HepG2 (cell line): ENCODE measurements around the gene CPSF4. TPM values are rescaled to one million over a fixed set of nuclear protein-coding genes. Genes with fewer than 3 reads are reported as not detected.

ENCODE experiments used
- AKNA ChIP-seq: sonication (generic); formaldehyde crosslinking; IDR thresholded peaks from 2 replicates; pipeline ENCODE4 v1.4.0; 2020; ENCODE audit warnings: missing genetic modification reagents, borderline replicate concordance
- CBFB ChIP-seq: sonication (generic); formaldehyde crosslinking; IDR thresholded peaks from 2 replicates; pipeline ENCODE4 v1.4.0; 2020; ENCODE audit warnings: missing genetic modification reagents
- CREB1 ChIP-seq, 2 experiments: fragments of 450-650 bp in 1 of 2; IDR thresholded peaks; 2 replicates each; pipeline ENCODE4 v1.6.1; 2016 to 2017; ENCODE audit warnings: control low read depth in 1 of 2, mild to moderate bottlenecking in 1 of 2, missing compliant biosample characterization in 1 of 2, missing genetic modification characterization in 1 of 2
- EHMT2 ChIP-seq: fragments of 200-600 bp; sonication (generic); IDR thresholded peaks from 2 replicates; pipeline ENCODE4 v1.7.0; 2017; ENCODE audit warnings: antibody characterized with exemption, low read depth, low read length, borderline replicate concordance
- FOXA1 ChIP-seq, 2 experiments: fragments of 450-650 bp in 1 of 2; sonication (generic) in 1 of 2; formaldehyde crosslinking in 1 of 2; IDR thresholded peaks; 2 replicates each; pipeline versions ENCODE4 v1.4.0 to v1.6.1; 2016 to 2020; ENCODE audit warnings: missing genetic modification reagents in 1 of 2
- PAF1 ChIP-seq: IDR thresholded peaks from 2 replicates; pipeline ENCODE4 v1.6.1; 2016; ENCODE audit warnings: missing genetic modification reagents, missing compliant biosample characterization
- TRIM24 ChIP-seq: sonication (generic); formaldehyde crosslinking; IDR thresholded peaks from 2 replicates; pipeline ENCODE4 v1.8.0; 2022; ENCODE audit warnings: mild to moderate bottlenecking, missing genetic modification reagents
- ZBTB34 ChIP-seq: sonication (generic); formaldehyde crosslinking; IDR thresholded peaks from 2 replicates; pipeline ENCODE4 v1.8.0; 2022; ENCODE audit warnings: mild to moderate bottlenecking, missing genetic modification reagents
- ZBTB49 ChIP-seq: sonication (generic); formaldehyde crosslinking; IDR thresholded peaks from 2 replicates; pipeline ENCODE4 v1.4.0; 2020; ENCODE audit warnings: missing genetic modification reagents, borderline replicate concordance
- ZNF552 ChIP-seq: sonication (generic); formaldehyde crosslinking; IDR thresholded peaks from 2 replicates; pipeline ENCODE4 v1.9.0; 2022; ENCODE audit warnings: missing genetic modification reagents, mild to moderate bottlenecking, borderline replicate concordance
- ZNF574 ChIP-seq: sonication (generic); formaldehyde crosslinking; IDR thresholded peaks from 2 replicates; pipeline ENCODE4 v1.4.0; 2020; ENCODE audit warnings: missing genetic modification reagents
- ZNF766 ChIP-seq: sonication (generic); formaldehyde crosslinking; IDR thresholded peaks from 2 replicates; pipeline ENCODE4 v1.5.0; 2020; ENCODE audit warnings: missing genetic modification reagents, borderline replicate concordance
- ZNF800 ChIP-seq: sonication (generic); formaldehyde crosslinking; IDR thresholded peaks from 2 replicates; pipeline ENCODE4 v1.4.0; 2020; ENCODE audit warnings: missing genetic modification reagents
- polyA plus RNA-seq, 8 experiments: library from polyadenylated mRNA; depleted of rRNA in 3 of 8; stranded (reverse) in 7 of 8; unstranded in 1 of 8; fragments of >200 nt; fragmentation: Illumina TruSeq in 4 of 8; extraction: Trizol in 4 of 8; gene quantifications; 2 replicates each; pipeline versions ENCODE4 v1.2.1 to v1.2.3, GENCODE V29; 2011 to 2016; ENCODE audit warnings: low read depth in 4 of 8, missing spikeins in 1 of 8, mixed read lengths in 1 of 8; ENCODE audit not compliant: insufficient read depth in 1 of 8
- total RNA-seq, 5 experiments: library from RNA; depleted of rRNA; stranded (reverse); fragments of >200 nt; fragmentation: Illumina TruSeq; extraction: Trizol; gene quantifications; 2 replicates each; pipeline ENCODE4 v1.2.3, GENCODE V29; 2016; ENCODE audit warnings: low read depth in 1 of 5

Gene CPSF4
- total and polyA plus RNA-seq, 2 of the 13 experiments (the other 11 are each of a cell fraction or from before 2014, with no cell fraction given), result 34.1 to 49.6 TPM

- TF ChIP-seq ZNF574, result peak; percentile 89
- peak; percentile 79 for TF ChIP-seq CREB1 (IDR thresholded peaks at IDR 0.05)
- TF ChIP-seq CREB1 (CRISPR knock-in tag; IDR thresholded peaks at IDR 0.05), result peak; percentile 86
- TF ChIP-seq EHMT2, result no peak
- 0 out of 2 replicates have a peak, but pooled peaks have one; percentile 0 for TF ChIP-seq ZNF800
- no peak; the same call in 1 of the 2 replicates for TF ChIP-seq ZBTB49 (CRISPR knock-in tag)
- no peak for TF ChIP-seq TRIM24 (CRISPR knock-in tag)
- no peak for TF ChIP-seq AKNA (CRISPR knock-in tag)
- TF ChIP-seq ZNF766 (CRISPR knock-in tag), result no peak; the same call in 1 of the 2 replicates
- TF ChIP-seq ZNF552, result no peak
- TF ChIP-seq FOXA1 (IDR thresholded peaks at IDR 0.05), result no peak
- no peak for TF ChIP-seq FOXA1 (CRISPR knock-in tag; IDR thresholded peaks at IDR 0.05)
- no peak for TF ChIP-seq PAF1 (CRISPR knock-in tag)
- peak; percentile 76 for TF ChIP-seq CBFB
- TF ChIP-seq ZBTB34 (CRISPR knock-in tag), result no peak
These were observed 30.2 kb upstream of the CPSF4 start, which contains the start of the genes BUD31 and PDAP1 (continued) for GRCh38 chr7:99408379-99409191.
